OCI-LY7 (cell line): ENCODE results near the gene STXBP5. TPM values are rescaled to one million over a fixed set of nuclear protein-coding genes. Genes with fewer than 3 reads are reported as not detected.

Experiments used
- BruUV-seq: library from RNA; stranded (reverse); fragments of 400-500 nt; replicated peaks from 2 replicates; lab custom pipeline; 2021; lab: Mats Ljungman, UMichigan
- CTCF ChIA-PET: fragments of 300-600 bp; sonication (Branson Sonifier 250); formaldehyde crosslinking; loops from one replicate; lab custom pipeline; 2022; ENCODE audit warnings: antibody characterized with exemption; ENCODE audit not compliant: unreplicated experiment; lab: Charles Lee
- POLR2A ChIA-PET: fragments of 300-600 bp; sonication (Branson Sonifier 250); formaldehyde crosslinking; loops from one replicate; lab custom pipeline; 2022; ENCODE audit warnings: antibody characterized with exemption; lab: Charles Lee
- DNase-seq: peaks from one replicate; pipeline ENCODE4 v3.0.0-alpha.2; 2015; ENCODE audit warnings: low spot score
- H2AFZ ChIP-seq: fragments of 200-600 bp; sonication (generic), shearing (Covaris generic); 2 replicates; pipeline ENCODE4 v1.6.1; 2014; ENCODE audit warnings: mild to moderate bottlenecking, antibody characterized with exemption, low read length, moderate library complexity
- H3K27ac ChIP-seq: fragments of 200-600 bp; sonication (generic); 2 replicates; pipeline ENCODE4 v1.5.1; 2014; ENCODE audit warnings: mixed run types, low read depth, mild to moderate bottlenecking, moderate library complexity, low read length, inconsistent platforms; ENCODE audit not compliant: poor library complexity, severe bottlenecking
- H3K36me3 ChIP-seq: fragments of 200-600 bp; sonication (generic); 2 replicates; pipeline ENCODE4 v1.6.1; 2014; ENCODE audit warnings: mild to moderate bottlenecking, antibody characterized with exemption, low read length, moderate library complexity, mixed read lengths; ENCODE audit not compliant: insufficient read depth
- H3K4me1 ChIP-seq: fragments of 200-600 bp; sonication (generic); 2 replicates; pipeline ENCODE4 v1.5.1; 2014; ENCODE audit warnings: mild to moderate bottlenecking, low read length; ENCODE audit not compliant: insufficient read depth, poor library complexity, severe bottlenecking
- H3K4me2 ChIP-seq: fragments of 200-600 bp; sonication (generic); 2 replicates; pipeline ENCODE4 v1.6.1; 2014; ENCODE audit warnings: mild to moderate bottlenecking, low read length
- H3K4me3 ChIP-seq: fragments of 200-600 bp; sonication (generic); 2 replicates; pipeline ENCODE4 v1.5.1; 2014; ENCODE audit warnings: mild to moderate bottlenecking, low read depth, low read length; ENCODE audit not compliant: poor library complexity, severe bottlenecking
- H3K79me2 ChIP-seq: fragments of 200-600 bp; sonication (generic); 2 replicates; pipeline ENCODE4 v1.6.1; 2016; ENCODE audit warnings: low read depth, mild to moderate bottlenecking, low read length, moderate library complexity, mixed read lengths; ENCODE audit not compliant: insufficient read depth
- H3K9me2 ChIP-seq: fragments of 200-600 bp; sonication (generic); 2 replicates; pipeline ENCODE4 v1.6.1; 2016; ENCODE audit warnings: mild to moderate bottlenecking, low read length, mixed read lengths; ENCODE audit not compliant: insufficient read depth
- H3K9me3 ChIP-seq: fragments of 200-600 bp; sonication (generic); 2 replicates; pipeline ENCODE4 v1.6.1; 2014; ENCODE audit warnings: mild to moderate bottlenecking, mixed run types, low read length, mixed read lengths
- H4K20me1 ChIP-seq: fragments of 200-600 bp; sonication (generic); 2 replicates; pipeline ENCODE4 v1.6.1; 2014; ENCODE audit warnings: mild to moderate bottlenecking, antibody characterized with exemption, low read length, moderate library complexity, mixed read lengths; ENCODE audit not compliant: insufficient read depth
- EZH2phosphoT487 ChIP-seq: fragments of 200-600 bp; sonication (generic); IDR thresholded peaks from 2 replicates; pipeline ENCODE4 v1.6.1; 2018; ENCODE audit warnings: low read depth, borderline replicate concordance, mild to moderate bottlenecking, mixed run types, antibody characterized with exemption, low read length, moderate library complexity, mixed read lengths
- intact Hi-C: fragments of 100-400 bp; cut with micrococcal nuclease; formaldehyde crosslinking; loops from one replicate; pipeline ENCODE4 v1.10.0; 2022; ENCODE audit not compliant: unreplicated experiment
- total RNA-seq, 2 experiments: library from RNA; depleted of rRNA in 1 of 2; stranded (reverse); fragments of >200 nt in 1 of 2; shearing (Covaris generic) in 1 of 2; gene quantifications; 2 replicates each; pipeline ENCODE4 v1.2.3, GENCODE V29; 2014 to 2022
- TF ChIP-seq, protein P1 (sequence below): fragments of 200-600 bp; sonication (generic); conservative IDR thresholded peaks from 2 replicates; pipeline ENCODE4 v1.5.1; 2014; ENCODE audit warnings: mild to moderate bottlenecking, antibody characterized with exemption, low read length, moderate library complexity, mixed read lengths

The STXBP5 gene
- total RNA-seq, 2 experiments from 2014 or later = 12.3 to 15.4 TPM

DNA sequence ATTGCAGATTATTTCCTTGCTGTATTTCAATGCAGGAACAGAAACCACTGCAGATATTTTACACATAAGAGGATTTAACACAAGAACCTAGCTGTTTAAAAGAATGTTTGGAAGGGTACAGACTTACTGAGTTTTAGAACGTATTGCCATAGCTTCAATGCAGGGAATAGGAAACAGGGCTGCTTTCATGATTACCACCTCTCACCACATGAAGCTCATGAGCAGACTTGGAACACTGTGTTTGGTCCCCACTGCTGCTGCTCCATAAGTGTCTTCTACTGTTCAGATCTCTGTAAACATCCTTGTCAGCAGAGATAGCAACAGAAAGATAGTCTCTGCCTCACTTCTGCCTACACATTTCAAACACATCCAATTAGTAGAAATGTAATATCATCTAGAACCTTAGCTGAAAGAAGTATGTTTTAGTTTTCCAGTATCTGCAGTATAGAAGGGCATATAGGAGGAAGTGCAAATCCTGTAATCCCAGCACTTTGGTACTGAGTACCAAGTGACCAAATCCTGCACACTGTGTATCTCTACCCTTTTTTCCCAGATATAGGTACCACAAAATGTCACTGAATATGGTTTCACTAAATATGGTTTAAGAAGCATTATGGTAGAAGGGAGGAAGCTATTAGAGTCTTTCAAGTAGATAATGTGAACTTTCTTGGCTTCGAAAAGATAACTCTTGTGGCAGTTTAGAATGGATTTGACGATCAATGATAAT lies 51.9 kb downstream of the STXBP5 start:
- H3K27ac ChIP-seq = no peak overlapping the region
- H3K79me2 ChIP-seq = no peaks in the 10 kb centered on the region
- no TSS peak for BruUV-seq
- H3K4me2 ChIP-seq = no peak overlapping the region
- H3K9me2 ChIP-seq = no peaks in the 10 kb centered on the region
- no peaks in the 10 kb centered on the region for H3K9me3 ChIP-seq
- no peaks in the 10 kb centered on the region; the same call in 1 of the 2 replicates for H3K36me3 ChIP-seq
- ChIA-PET POLR2A (interaction anchor here (0.6 to 0.7 kb wide), 3 partner anchors 9 to 683 kb away, joined by 3 read pairs; no protein-coding TSS in a partner anchor), CTCF (no interaction called here)
- no peak for TF ChIP-seq EZH2phosphoT487
- intact Hi-C loops = no loop called here
- no peak overlapping the region for H2AFZ ChIP-seq
- no peaks in the 10 kb centered on the region for H4K20me1 ChIP-seq
- no peak overlapping the region for H3K4me3 ChIP-seq
- DNase-seq = no peak
- H3K4me1 ChIP-seq = no peaks in the 10 kb centered on the region

DNA sequence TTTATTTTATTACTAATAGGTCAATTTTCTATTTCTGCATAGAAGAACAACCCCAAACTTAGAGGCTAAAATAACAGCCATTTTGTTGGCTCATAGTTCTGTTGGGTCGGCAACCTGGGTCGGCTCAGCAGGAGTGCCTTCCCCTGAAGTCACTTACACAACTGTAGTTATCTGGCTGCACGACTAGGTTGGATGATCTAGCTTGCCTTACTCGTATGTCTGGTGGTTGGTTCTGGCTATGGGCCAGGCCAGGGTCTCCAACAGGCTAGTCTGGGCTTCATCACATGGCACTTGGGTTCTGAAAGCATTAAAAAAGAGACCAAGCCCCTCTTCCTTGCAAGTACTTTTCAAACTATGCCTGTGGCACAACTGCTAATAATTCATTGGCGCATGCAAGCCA lies 53.5 kb downstream of the STXBP5 start:
- intact Hi-C loops = no loop called here
- no peak overlapping the region for H3K27ac ChIP-seq
- POLR2A ChIA-PET = interaction anchor here (0.7 to 1.1 kb wide), 2 partner anchors 8 to 94 kb away, joined by 3 read pairs; no protein-coding TSS in a partner anchor
- no peaks in the 10 kb centered on the region for H4K20me1 ChIP-seq
- CTCF ChIA-PET = no interaction called here
- H3K9me3 ChIP-seq = no peaks in the 10 kb centered on the region
- no peaks in the 10 kb centered on the region for H3K79me2 ChIP-seq
- DNase-seq = no peak
- TF ChIP-seq EZH2phosphoT487 = no peak
- TF ChIP-seq, protein P1, sequence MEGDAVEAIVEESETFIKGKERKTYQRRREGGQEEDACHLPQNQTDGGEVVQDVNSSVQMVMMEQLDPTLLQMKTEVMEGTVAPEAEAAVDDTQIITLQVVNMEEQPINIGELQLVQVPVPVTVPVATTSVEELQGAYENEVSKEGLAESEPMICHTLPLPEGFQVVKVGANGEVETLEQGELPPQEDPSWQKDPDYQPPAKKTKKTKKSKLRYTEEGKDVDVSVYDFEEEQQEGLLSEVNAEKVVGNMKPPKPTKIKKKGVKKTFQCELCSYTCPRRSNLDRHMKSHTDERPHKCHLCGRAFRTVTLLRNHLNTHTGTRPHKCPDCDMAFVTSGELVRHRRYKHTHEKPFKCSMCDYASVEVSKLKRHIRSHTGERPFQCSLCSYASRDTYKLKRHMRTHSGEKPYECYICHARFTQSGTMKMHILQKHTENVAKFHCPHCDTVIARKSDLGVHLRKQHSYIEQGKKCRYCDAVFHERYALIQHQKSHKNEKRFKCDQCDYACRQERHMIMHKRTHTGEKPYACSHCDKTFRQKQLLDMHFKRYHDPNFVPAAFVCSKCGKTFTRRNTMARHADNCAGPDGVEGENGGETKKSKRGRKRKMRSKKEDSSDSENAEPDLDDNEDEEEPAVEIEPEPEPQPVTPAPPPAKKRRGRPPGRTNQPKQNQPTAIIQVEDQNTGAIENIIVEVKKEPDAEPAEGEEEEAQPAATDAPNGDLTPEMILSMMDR = no peak
- H3K4me1 ChIP-seq = no peaks in the 10 kb centered on the region
- no peak overlapping the region for H3K4me2 ChIP-seq
- H3K9me2 ChIP-seq = no peaks in the 10 kb centered on the region
- no TSS peak for BruUV-seq
- no peak overlapping the region for H3K4me3 ChIP-seq
- no peak overlapping the region for H2AFZ ChIP-seq
- no peaks in the 10 kb centered on the region for H3K36me3 ChIP-seq

DNA sequence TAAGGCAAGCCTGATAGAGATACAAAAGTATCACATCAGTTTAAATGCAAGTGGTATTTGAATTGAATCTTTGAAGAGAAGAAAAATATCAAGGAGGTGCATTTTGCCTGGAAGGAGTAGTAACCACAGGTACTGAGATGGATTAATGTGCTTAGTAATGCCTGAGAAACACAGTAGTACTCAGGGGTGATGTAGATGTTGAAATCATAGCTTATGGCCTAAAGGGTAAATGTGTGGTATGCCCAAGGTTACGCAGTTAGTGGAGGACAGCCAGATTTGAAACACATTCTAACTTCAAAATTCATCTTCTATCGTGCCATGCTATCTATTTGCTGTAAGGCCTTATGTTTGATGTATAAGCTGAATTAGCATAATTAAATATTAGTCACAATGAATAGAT lies 55.9 kb downstream of the STXBP5 start:
- intact Hi-C loops = no loop called here
- H3K27ac ChIP-seq = no peak overlapping the region
- no peak for DNase-seq
- H3K4me3 ChIP-seq = no peak overlapping the region
- H3K36me3 ChIP-seq = no peaks in the 10 kb centered on the region
- POLR2A ChIA-PET = interaction anchor here (0.6 kb wide), 1 partner anchor 177 kb away, joined by 3 read pairs; no protein-coding TSS in a partner anchor
- no peak overlapping the region for H3K4me2 ChIP-seq
- no peaks in the 10 kb centered on the region for H4K20me1 ChIP-seq
- no peaks in the 10 kb centered on the region for H3K79me2 ChIP-seq
- TF ChIP-seq EZH2phosphoT487 = no peak
- TF ChIP-seq, protein P1 = no peak
- no peaks in the 10 kb centered on the region for H3K9me2 ChIP-seq
- H3K9me3 ChIP-seq = no peaks in the 10 kb centered on the region
- BruUV-seq = no TSS peak
- no peak overlapping the region for H2AFZ ChIP-seq
- no peaks in the 10 kb centered on the region for H3K4me1 ChIP-seq
- CTCF ChIA-PET = no interaction called here
